ENCODE measurements around the gene PPM1F.

DNA sequence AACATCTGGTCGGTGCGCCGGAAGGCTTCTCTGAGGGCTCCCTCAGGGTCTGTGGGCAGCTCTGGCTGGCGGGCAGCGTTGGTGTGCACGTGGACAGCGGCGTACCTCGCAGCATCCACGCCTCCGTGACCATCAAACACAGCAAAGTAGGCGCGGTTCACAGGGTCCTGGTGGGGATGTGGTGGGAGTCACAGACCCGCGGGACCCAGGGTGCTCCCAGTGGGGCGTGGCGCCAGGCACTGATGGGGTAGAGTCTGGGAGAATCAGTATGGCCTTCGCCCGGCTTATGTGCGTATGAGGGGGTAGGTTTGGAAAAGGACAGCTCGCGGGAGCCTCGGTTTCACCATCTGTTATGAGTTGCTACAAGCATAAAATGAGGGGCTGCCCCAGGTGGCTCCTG is 19.2 kb downstream of the PPM1F start:
- TF ChIP-seq, protein P1, sequence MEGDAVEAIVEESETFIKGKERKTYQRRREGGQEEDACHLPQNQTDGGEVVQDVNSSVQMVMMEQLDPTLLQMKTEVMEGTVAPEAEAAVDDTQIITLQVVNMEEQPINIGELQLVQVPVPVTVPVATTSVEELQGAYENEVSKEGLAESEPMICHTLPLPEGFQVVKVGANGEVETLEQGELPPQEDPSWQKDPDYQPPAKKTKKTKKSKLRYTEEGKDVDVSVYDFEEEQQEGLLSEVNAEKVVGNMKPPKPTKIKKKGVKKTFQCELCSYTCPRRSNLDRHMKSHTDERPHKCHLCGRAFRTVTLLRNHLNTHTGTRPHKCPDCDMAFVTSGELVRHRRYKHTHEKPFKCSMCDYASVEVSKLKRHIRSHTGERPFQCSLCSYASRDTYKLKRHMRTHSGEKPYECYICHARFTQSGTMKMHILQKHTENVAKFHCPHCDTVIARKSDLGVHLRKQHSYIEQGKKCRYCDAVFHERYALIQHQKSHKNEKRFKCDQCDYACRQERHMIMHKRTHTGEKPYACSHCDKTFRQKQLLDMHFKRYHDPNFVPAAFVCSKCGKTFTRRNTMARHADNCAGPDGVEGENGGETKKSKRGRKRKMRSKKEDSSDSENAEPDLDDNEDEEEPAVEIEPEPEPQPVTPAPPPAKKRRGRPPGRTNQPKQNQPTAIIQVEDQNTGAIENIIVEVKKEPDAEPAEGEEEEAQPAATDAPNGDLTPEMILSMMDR (optimal IDR thresholded peaks at IDR 0.05 in 1 of 3, IDR thresholded peaks at IDR 0.05 in 1 of 3, conservative IDR thresholded peaks at IDR 0.05 in 1 of 3; ENCODE audit: extremely low read depth in 1 of 3, insufficient read depth in 2 of 3, low read length in 3 of 3) = no peak
- no peak for TF ChIP-seq EZH2 (IDR thresholded peaks at IDR 0.05; ENCODE audit: low read length)

All from keratinocyte (primary cell).